HG03025 (cell line): ENCODE measurements around the gene SYCE3.
A peak's percentile ranks its signal among the peaks of the same experiment; 100 is the strongest.

Experiments
- ATAC-seq: cut with Tn5 transposase; IDR thresholded peaks from one replicate; pipeline ENCODE4 v1.9.1; 2021; ENCODE audit warnings: mild to moderate bottlenecking, moderate library complexity; ENCODE audit not compliant: unreplicated experiment, low FRiP score

Gene SYCE3

GRCh38 chr22:50600967-50601668, 38.4 kb upstream of the SYCE3 start:
- ATAC-seq = no peak

DNA sequence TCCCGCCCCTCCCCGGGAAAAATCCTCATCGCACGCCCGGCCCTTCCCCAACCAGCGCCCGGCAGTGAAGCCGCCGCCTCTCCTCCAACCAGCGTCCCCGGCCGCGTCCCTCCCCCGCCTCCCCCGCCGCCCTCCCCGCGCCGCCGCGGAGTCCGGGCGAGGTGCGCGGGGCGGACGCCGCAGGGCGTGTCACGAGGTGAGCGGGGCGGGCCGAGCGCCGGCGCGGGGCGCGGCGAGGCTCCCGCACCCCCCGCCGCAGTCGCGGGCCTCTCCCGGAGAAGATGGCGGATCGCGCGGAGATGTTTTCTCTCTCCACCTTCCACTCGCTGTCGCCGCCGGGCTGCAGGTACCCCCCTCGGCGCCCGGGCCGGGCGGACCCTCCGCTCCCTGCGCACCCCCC, 37.8 kb upstream of the SYCE3 start, which contains the start of gene MAPK8IP2:
TSS of gene MAPK8IP2 (plus strand) at position 256 of the 400 bp plus-strand sequence. CDS start at position 282, 26 bp downstream.
- no peak for ATAC-seq

DNA sequence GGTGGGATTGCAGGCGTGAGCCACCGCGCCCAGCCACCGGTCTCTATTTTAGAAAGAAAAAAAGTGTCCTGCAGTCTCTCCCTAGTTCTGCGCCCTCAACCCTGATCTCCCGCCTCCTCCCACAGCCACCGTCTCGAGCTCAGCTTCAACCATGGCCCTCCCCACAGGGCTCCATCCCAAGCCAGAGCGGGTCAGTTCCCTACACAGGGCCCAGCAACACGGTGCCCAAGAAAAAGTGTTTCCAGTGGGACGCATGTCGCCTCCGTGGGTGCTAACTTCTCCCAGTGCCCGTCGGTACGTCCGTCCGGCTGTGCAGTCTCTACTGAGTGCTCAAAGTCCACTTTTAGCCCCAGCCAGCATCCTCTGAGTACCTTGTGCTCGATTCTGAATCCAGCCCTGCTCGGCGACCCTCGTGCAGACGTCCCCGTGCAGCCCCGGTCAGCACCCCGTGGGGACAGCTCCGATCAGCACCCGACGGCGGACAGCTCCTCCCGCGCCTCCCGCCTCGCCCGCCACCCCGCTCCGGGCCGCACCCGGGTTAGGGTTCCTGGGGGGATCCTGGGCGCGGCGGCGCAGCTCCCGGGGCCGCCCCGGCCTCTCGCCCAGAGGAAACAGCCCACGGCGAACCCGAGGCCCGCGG, 37.2 kb upstream of the SYCE3 start:
- no peak for ATAC-seq

DNA sequence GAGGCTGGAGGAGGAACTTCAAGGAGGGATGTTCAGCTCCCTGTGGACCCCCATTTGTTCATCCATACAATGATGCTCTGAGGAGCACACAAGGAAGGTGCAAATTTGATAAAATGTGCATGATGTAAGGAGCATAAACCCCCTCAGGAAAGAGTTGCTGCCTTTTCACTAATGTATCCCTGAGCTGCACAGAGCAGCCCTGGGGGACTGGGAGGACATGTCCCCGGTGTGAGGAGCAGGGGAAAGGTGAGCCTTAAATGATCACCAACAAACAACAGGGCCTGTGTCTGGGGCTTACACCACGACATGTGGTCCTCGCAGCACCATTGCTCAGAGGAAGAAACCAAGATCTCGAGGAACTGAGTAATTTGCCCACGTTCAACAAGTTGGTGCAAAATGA, 34.4 kb upstream of the SYCE3 start:
- no peak for ATAC-seq

- ATAC-seq = no peak
Measured at GRCh38 chr22:50595189-50595588, 32.5 kb upstream of the SYCE3 start.

GRCh38 chr22:50587407-50587806, 24.7 kb upstream of the SYCE3 start:
- ATAC-seq = no peak

DNA sequence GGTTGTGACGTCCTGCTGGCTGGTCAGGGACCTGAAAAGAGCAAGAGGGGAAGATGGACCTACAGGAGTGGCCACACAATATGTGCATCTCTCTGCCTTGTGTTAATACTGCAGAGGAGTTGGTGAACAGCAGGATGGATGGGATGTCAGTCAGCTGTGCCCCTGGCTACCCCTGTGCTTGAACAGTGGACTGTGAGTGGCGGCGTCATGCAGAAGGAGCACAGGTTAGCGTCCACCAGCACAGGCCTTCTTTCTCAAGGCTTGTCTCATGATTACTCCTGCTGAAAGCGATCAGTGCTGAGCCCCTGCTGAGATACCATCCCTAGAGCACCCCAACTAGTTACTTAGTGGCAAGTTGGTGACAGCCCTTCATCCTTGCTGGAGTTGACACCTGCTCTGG, 23.7 kb upstream of the SYCE3 start:
- no peak for ATAC-seq

DNA sequence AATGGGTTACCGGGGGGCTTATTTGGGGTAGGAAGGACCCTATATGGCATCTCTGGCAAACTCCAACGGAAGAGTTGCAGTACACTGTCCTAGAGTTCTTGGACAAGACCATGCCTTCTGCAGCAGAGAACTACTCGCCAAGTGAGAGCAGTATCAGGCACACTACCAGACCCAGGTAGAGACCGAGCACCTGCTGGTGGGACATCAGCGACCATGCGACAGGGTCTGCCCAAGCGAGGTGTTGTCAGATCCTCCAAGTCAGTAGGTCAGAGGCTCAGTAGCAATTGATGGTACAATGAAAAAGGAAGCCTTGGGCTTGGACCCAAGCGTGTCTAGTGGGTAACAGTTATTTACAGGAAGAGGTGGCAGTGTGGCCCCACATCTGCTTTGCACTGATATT, 23.1 kb upstream of the SYCE3 start:
- no peak for ATAC-seq

DNA sequence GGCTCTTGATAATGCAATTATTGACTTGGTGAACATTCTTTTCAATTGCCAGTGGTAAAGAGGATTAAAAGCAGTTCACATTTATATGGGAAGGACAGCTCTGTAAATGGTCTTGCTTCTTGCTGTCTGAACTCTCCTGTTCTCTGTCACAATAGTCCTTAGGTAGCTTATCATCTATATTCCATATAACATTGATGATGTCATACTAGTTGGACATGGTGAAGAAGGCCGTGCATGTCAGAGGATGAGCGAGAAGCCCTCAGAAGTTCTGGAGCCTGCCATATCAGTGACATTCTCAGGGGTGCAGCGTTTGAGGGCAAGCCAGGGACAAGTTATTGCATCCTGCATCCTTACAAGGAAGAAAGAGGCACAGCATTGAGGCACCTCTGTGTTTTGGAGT, 22.5 kb upstream of the SYCE3 start:
- ATAC-seq = no peak

GRCh38 chr22:50584106-50585096, 21.7 kb upstream of the SYCE3 start:
- ATAC-seq = no peak

- peak; percentile 17 for ATAC-seq
Measured at GRCh38 chr22:50583294-50583861, 20.7 kb upstream of the SYCE3 start.

- peak; percentile 90 for ATAC-seq
Measured at GRCh38 chr22:50582493-50583293, 20.0 kb upstream of the SYCE3 start, which contains the start of gene CHKB. Gene CHKB (minus strand): TSS chr22:50582849. CDS start chr22:50582781, 68 bp downstream.

DNA sequence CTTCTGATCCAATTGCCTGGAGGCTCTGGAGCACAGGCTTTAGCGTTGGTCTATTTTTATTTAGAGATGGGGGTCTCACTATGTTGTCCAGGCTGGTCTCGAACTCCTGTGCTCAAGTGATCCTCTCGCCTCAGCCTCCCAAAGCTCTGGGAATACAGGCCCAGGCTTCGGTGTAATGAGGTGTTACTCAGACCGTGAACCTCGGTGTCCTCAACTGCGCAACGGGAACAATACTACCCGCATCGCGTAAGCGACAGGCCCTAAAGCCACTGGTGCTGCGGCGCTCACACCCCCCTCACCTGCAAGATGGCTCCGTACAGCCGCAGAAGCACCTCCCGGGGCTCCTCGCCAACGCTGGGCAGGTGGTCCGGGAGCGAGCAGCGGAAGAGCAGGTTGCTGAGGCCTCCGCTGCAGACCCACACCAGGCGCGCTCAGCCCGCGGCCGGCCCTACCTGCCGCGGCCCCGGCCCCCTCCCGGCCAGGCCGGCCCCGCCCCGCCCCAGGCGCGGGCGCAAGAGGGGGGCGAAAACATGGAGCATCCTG, 19.3 kb upstream of the SYCE3 start:
- ATAC-seq = peak; percentile 13

DNA sequence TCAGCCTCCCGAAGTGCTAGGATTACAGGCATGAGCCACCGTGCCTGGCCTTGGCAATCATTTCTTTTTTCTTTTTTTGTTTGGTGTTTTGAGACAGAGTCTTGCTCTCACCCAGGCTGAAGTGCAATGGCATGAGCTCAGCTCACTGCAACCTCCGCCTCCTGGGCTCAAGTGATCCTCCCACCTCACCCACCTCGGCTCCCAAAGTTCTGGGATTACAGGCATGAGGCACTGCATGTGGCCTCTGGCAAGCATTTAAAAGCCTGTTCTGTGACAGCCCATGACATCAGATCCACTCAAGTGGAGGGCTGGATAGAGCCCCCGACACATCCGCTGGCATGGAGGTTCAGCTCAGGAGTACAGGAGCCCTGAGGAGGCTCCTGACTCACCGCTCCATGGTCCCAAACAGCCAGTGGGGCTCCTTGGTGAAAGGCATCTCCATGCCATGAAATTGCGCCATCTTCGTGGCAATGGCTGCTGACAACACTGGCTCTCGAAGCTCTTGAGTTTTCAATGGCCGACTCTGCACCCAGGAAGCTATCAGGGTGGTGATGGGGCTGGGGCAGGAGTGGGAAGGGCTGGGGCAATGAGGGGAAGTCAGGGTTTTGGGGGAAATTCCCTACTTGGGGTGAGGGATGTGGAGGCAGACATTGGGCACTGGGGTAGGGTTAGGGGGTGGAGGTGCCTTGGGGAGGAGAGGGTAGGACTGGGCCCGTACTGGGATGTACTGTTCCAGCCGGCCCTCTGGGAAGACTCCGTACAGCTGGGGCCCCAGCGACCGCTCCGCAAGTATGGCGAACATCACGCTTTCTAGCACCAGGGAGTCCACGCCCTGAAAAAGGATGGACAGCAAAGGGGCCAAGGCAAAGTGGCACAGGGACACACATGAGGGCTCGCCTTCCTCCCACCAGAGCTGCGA, 18.6 kb upstream of the SYCE3 start:
- ATAC-seq = no peak

DNA sequence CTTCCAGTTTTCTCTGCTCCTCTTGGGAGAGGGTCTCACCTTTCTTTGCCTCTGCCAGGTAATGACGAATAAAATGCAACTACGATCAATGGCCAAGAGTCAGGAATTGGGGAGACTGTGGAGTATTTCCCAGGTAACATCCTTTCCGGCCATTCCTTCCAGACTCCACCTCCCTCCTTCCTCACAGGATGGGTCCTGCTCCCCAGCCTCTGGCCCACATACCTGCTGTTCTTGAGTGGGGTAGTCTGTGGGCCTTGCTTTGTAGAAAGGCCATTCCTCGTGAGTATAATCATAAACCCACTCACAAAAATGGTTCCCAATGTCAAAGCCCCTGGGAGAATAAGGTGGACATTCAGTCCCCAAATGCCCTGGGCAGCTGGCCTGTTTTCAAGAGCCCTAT, 17.0 kb upstream of the SYCE3 start:
- ATAC-seq = no peak

- ATAC-seq = no peak
Measured at GRCh38 chr22:50578776-50579310, 16.1 kb upstream of the SYCE3 start.

DNA sequence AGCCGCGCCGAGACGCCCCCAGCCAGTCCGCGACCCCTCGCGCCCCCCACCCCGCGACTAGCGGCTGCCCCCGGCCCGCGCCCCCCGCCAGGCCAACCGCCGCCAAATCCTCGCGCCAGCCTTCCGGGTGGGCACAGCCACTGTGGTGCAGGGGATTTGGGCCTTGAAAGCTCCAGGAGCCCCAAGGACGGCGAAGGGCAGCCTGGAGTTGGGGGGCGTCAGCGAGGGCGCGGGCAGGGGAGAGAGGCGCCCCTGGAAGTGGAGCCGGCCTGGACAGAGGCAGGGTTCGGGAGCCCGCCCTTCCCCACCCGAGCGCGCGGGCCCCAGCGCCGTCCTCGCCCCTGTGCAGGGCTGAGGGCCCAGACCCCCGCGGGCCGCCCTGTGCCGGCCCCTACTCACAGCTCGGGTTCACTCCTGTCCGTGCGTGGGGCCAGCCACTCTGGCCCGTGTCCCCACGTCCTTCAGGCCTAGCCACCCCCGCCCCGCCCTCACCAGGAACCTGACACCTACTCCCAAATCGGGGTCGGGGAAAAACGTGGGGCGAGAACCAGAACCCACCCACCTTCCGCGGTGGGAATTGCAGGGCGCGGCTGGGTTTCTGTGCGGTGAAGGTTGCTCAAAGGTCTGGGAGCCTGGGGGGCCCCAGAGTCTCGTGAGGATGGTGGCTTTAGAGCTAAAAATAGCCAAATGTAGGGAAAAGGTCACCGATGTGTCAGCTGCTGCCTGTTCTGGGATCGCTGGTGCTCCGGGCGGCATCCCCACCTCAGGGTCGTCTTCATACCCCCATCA, 15.5 kb upstream of the SYCE3 start, which contains the start of gene CPT1B:
TSS of gene CPT1B (minus strand) at position 441 of the 789 bp plus-strand sequence. CDS start 512 bp downstream, outside the sequence.
- no peak for ATAC-seq
